Heart left ventricle (tissue), 16 donors: ENCODE measurements around the gene STARD3. TPM values are rescaled to one million over a fixed set of nuclear protein-coding genes. Genes with fewer than 3 reads are reported as not detected.

ENCODE experiments used
- ATAC-seq, 4 donors: fragments of 200-7000 bp; cut with Tn5 transposase; one replicate each; pipeline ENCODE4 v1.9.1; 2020 to 2022; ENCODE audit warnings: moderate library complexity in 4 of 4, mild to moderate bottlenecking in 3 of 4, moderate number of reproducible peaks in 1 of 4
- DNase-seq, 5 donors: peaks; one replicate each; pipeline ENCODE4 v3.0.0-alpha.2; 2020
- H3K27ac ChIP-seq, 12 donors: fragments of 200-600 bp; sonication (generic) in 4 of 12; one replicate each; pipeline versions ENCODE4 v1.5.0 to v1.8.0; 2016 to 2022; ENCODE audit warnings: mild to moderate bottlenecking in 2 of 12
- H3K27me3 ChIP-seq, 9 donors: fragments of 200-600 bp; sonication (generic) in 2 of 9; one replicate each; pipeline versions ENCODE4 v1.5.1 to v1.8.0; 2016 to 2022; ENCODE audit warnings: mild to moderate bottlenecking in 3 of 9
- H3K36me3 ChIP-seq, 9 donors: fragments of 200-600 bp; sonication (generic) in 2 of 9; one replicate each; pipeline versions ENCODE4 v1.5.0 to v1.8.0; 2018 to 2022; ENCODE audit warnings: mild to moderate bottlenecking in 2 of 9
- H3K4me1 ChIP-seq, 12 donors: fragments of 200-600 bp; sonication (generic) in 4 of 12; one replicate each; pipeline versions ENCODE4 v1.5.0 to v1.8.0; 2016 to 2022; ENCODE audit warnings: mild to moderate bottlenecking in 3 of 12
- H3K4me3 ChIP-seq, 12 donors: fragments of 200-600 bp; sonication (generic) in 4 of 12; one replicate each; pipeline versions ENCODE4 v1.5.0 to v1.8.0; 2017 to 2022; ENCODE audit warnings: mild to moderate bottlenecking in 9 of 12, moderate library complexity in 4 of 12
- H3K9me3 ChIP-seq, 12 donors: fragments of 200-600 bp; sonication (generic) in 4 of 12; one replicate each; pipeline versions ENCODE4 v1.5.0 to v1.8.0; 2016 to 2022; ENCODE audit warnings: mild to moderate bottlenecking in 1 of 12
- POLR2A ChIP-seq, 2 donors: fragments of 450-650 bp; IDR thresholded peaks; one replicate each; pipeline ENCODE4 v1.6.1; 2017; ENCODE audit warnings: antibody characterized with exemption in 2 of 2, mild to moderate bottlenecking in 2 of 2, moderate library complexity in 2 of 2
- WGBS, 4 donors: extraction: QIAGEN DNeasy Blood & Tissue Kit in 2 of 4; methylation state at CpG; one replicate each; pipeline versions ENCODE4 v1.1.5 to v1.1.7; 2013 to 2018; 5-methylcytosine and 5-hydroxymethylcytosine counted together
- intact Hi-C, 10 donors: fragments of 100-400 bp; cut with DNase I; formaldehyde crosslinking; loops; one replicate each; pipeline versions ENCODE4 v1.11.1 to v1.14.2; 2022
- polyA plus RNA-seq, 2 donors: library from polyadenylated mRNA; stranded (reverse); fragments of 200-250 nt; gene quantifications; one replicate each; pipeline ENCODE4 v1.2.3, GENCODE V29; 2013
- total RNA-seq, 9 donors: library from RNA; depleted of rRNA in 2 of 9; stranded (reverse); fragments of >200 nt in 2 of 9; fragmentation: NEBNext Ultra II Directional in 3 of 9; extraction: Animal tissue kit (Norgen Biotek cat#: 25700) in 3 of 9; gene quantifications; one replicate each; pipeline versions ENCODE4 v1.1.0 to v1.2.4, GENCODE V29; 2016 to 2023
- TF ChIP-seq, protein P1 (sequence below), 12 donors: fragments of 200-600 bp; sonication (generic) in 4 of 12; IDR thresholded peaks; one replicate each; pipeline versions ENCODE4 v1.5.0 to v1.8.0; 2018 to 2022; ENCODE audit warnings: antibody characterized with exemption in 12 of 12, mild to moderate bottlenecking in 5 of 12
- donor health status: ischemic (EF 13 %, LVEDD 7.1; RV severe dilation, severe dysfunction).
- donor health status: healthy with polysubstance abuse.
- donor health status: DM: no; HTN: yes; CAD: no.
- donor health status: DM: no; HTN: no; CAD: no.
- donor health status: ischemic (EF 25% LVEDD 6.9; RV normal size, moderate dysfunction).
- donor health status: ischemic (EF 25% LVEDD 5.7; RV mildly dilated, moderate dysfunction).
- donor health status: healthy.
- donor health status: DM: yes; HTN: yes; CAD: no.
- donor health status: ischemic (EF 35%, LVEDD 5.7; RV mildly dilated, moderate dysfunction).
- donor health status: nonischemic (EF 11% LVEDD 7.7; RV severe dilation, severe dysfunction).
- donor health status: DM: yes; HTN: yes; CAD: no.
- donor health status: PGD.
- donor health status: ischemic (EF 29% LVEDD 5.4; RV normal size, mild dysfunction).
- donor health status: nonischemic (EF 23%, LVEDD 6.1; RV moderate dilation, normal function).

Gene STARD3
- total and polyA plus RNA-seq, 11 donors, result 14.1 to 57.2 (median 24.2) TPM

DNA sequence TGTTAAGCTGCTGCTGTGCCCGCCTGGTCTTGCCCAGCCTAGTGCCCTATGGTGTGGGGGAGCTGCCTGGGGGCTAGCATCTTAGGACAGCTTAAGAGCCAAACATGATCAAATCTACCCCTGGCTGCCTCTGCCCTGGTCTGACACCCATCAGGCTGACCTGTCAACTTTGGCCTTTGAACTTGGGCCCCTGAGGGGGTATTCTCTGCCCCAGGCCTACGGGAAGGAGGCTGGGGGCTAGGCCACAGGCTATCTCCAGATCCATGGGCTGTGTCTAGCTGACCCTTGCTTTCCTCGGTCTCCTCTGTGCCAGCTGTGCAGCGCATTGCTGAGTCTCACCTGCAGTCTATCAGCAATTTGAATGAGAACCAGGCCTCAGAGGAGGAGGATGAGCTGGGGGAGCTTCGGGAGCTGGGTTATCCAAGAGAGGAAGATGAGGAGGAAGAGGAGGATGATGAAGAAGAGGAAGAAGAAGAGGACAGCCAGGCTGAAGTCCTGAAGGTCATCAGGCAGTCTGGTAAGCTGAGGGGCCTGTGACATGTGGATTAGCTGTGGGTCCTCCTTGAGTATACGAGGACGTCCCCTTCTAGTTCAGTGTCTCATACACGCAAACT is 3.3 kb upstream of the STARD3 start:
- intact Hi-C loops, result no loop called here
- H3K4me3 ChIP-seq, result no peak overlapping the region
- H3K4me1 ChIP-seq, result peaks cover 6 to 29% (median 19%) of the 10 kb centered on the region in 12 donors
- no peaks in the 10 kb centered on the region for H3K9me3 ChIP-seq
- H3K36me3 ChIP-seq, result no peaks in the 10 kb centered on the region
- no peak overlapping the region for H3K27ac ChIP-seq
- WGBS, 4 donors, result 70 to 78% (median 77%) methylated on average over 7 to 8 of the region's 8 CpGs
- no peak for DNase-seq
- TF ChIP-seq, protein P1, sequence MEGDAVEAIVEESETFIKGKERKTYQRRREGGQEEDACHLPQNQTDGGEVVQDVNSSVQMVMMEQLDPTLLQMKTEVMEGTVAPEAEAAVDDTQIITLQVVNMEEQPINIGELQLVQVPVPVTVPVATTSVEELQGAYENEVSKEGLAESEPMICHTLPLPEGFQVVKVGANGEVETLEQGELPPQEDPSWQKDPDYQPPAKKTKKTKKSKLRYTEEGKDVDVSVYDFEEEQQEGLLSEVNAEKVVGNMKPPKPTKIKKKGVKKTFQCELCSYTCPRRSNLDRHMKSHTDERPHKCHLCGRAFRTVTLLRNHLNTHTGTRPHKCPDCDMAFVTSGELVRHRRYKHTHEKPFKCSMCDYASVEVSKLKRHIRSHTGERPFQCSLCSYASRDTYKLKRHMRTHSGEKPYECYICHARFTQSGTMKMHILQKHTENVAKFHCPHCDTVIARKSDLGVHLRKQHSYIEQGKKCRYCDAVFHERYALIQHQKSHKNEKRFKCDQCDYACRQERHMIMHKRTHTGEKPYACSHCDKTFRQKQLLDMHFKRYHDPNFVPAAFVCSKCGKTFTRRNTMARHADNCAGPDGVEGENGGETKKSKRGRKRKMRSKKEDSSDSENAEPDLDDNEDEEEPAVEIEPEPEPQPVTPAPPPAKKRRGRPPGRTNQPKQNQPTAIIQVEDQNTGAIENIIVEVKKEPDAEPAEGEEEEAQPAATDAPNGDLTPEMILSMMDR (IDR thresholded peaks at IDR 0.05), result no peak
- TF ChIP-seq POLR2A (IDR thresholded peaks at IDR 0.05), result no peak
- ATAC-seq, result no peak
- peaks cover 0 to 17% (median 4%) of the 10 kb centered on the region in 9 donors for H3K27me3 ChIP-seq

DNA sequence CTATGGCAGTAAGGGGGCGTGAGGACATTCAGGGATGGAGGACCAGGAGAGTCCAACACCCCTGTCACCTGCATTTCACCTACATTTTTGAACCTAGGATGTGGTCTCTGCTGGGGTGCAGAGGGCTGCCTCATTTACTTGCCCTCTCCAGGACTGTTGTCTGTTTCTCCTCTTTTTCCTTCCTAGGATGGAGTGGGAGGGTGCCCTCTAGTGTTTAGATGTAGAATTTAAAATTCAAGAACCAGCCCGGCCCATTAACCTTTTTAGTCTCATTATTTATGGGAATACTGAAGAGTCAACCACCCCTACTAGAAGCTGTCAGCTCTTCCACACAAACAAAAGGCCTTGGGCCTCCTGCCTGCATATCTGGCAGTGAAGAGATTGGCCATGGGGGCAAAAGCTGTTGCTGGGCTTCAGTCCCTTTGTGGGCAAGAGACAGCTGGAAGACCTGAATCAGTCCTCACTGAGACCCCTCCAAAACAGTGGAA is 2.5 kb upstream of the STARD3 start:
- no peak for ATAC-seq
- intact Hi-C loops, result no loop called here
- TF ChIP-seq, protein P1 (IDR thresholded peaks at IDR 0.05), result peak; percentile 58 to 84 (median 76)
- TF ChIP-seq POLR2A (IDR thresholded peaks at IDR 0.05), result no peak

DNA sequence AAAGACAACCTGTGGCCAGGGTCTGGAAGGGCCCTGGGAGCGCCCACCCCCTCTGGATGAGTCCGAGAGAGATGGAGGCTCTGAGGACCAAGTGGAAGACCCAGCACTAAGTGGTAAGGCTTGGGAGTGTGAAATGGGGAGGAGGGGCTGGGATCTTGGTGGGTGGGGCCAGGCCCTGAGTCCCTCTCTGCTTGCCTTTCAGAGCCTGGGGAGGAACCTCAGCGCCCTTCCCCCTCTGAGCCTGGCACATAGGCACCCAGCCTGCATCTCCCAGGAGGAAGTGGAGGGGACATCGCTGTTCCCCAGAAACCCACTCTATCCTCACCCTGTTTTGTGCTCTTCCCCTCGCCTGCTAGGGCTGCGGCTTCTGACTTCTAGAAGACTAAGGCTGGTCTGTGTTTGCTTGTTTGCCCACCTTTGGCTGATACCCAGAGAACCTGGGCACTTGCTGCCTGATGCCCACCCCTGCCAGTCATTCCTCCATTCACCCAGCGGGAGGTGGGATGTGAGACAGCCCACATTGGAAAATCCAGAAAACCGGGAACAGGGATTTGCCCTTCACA is 1.2 kb upstream of the STARD3 start:
- H3K4me3 ChIP-seq, result no peak overlapping the region
- peak overlapping the region in 1 of 12 donors; percentile 85 for H3K27ac ChIP-seq
- TF ChIP-seq, protein P1 (IDR thresholded peaks at IDR 0.05), result no peak
- no peak for TF ChIP-seq POLR2A (IDR thresholded peaks at IDR 0.05)
- intact Hi-C loops, result loop anchor here in 5 of 10 donors (5.0 kb wide), 3 partner anchors 37 to 117 kb away; partner anchors contain the start of gene MIEN1 (in 1 of the 5)
- H3K27me3 ChIP-seq, result peaks cover 0 to 9% (median 0%) of the 10 kb centered on the region in 9 donors
- no peaks in the 10 kb centered on the region for H3K9me3 ChIP-seq
- DNase-seq (no peak), ATAC-seq (no peak)
- H3K36me3 ChIP-seq, result no peaks in the 10 kb centered on the region
- peaks cover 9 to 49% (median 38%) of the 10 kb centered on the region in 12 donors for H3K4me1 ChIP-seq
- WGBS, 4 donors, result 87 to 93% (median 87%) methylated on average over 7 to 8 of the region's 8 CpGs

More for the DNA sequence above, 2.5 kb upstream of the STARD3 start:
- Histone ChIP-seq H3K36me3 (no peaks in the 10 kb centered on the region), H3K27me3 (peaks cover 0 to 14% (median 0%) of the 10 kb centered on the region in 9 donors), H3K4me3 (no peak overlapping the region), H3K9me3 (no peaks in the 10 kb centered on the region), H3K27ac (no peak overlapping the region), H3K4me1 (peaks cover 9 to 36% (median 26%) of the 10 kb centered on the region in 12 donors)
- 41 to 50% (median 49%) methylated on average over 2 of the region's 2 CpGs for WGBS, 4 donors
- no peak for DNase-seq

DNA sequence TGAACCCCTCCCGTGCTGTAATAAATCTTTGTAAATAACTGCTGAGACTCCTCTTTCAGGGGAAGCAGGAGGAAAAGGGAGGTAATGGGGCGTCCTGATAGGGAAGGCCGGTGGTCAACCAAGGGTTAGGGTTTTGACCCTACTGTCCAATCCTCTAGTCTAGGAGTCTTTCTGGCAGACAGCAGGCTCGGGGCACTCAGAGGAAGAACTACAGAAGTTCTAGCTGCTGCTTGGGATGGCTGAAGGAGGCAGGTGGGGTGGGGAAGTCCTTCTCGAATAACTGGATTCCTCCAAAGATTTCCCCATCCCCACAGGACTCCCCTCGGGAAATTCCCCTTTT is 387 bp upstream of the STARD3 start:
- Histone ChIP-seq H3K4me3 (peak overlapping the region; percentile 56 to 95 (median 82)), H3K27ac (peak overlapping the region; percentile 74 to 96 (median 92)), H3K27me3 (peaks cover 0 to 4% (median 0%) of the 10 kb centered on the region in 9 donors), H3K36me3 (no peaks in the 10 kb centered on the region), H3K9me3 (no peaks in the 10 kb centered on the region), H3K4me1 (peaks cover 10 to 56% (median 45%) of the 10 kb centered on the region in 12 donors)
- intact Hi-C loops, result loop anchor here in 5 of 10 donors (5.0 kb wide), 3 partner anchors 36 to 116 kb away; partner anchors contain the start of gene MIEN1 (in 1 of the 5)
- WGBS, 4 donors, result 28 to 34% (median 32%) methylated on average over 6 of the region's 6 CpGs
- TF ChIP-seq, protein P1 (IDR thresholded peaks at IDR 0.05), result no peak
- TF ChIP-seq POLR2A (IDR thresholded peaks at IDR 0.05), result no peak
- ATAC-seq (peak in 2 of 4 donors; percentile 7 to 16), DNase-seq (no peak)
